Smooth muscle cell (in vitro differentiated cells): ENCODE results near the gene TRIP6. TPM values are rescaled to one million over a fixed set of nuclear protein-coding genes. Genes with fewer than 3 reads are reported as not detected.

Source experiments
- DNase-seq: peaks from one replicate; lab custom pipeline; 2025; ENCODE audit not compliant: unreplicated experiment; lab: John Stamatoyannopoulos, UW
- H2AFZ ChIP-seq: fragments of 200-600 bp; sonication (generic); 2 replicates; pipeline ENCODE4 v1.6.0; 2016; ENCODE audit warnings: antibody characterized with exemption, low read depth, mild to moderate bottlenecking
- H3F3A ChIP-seq: fragments of 200-600 bp; sonication (generic); 2 replicates; pipeline ENCODE4 v1.6.0; 2017; ENCODE audit warnings: antibody characterized with exemption, low read depth
- H3K27ac ChIP-seq: fragments of 200-600 bp; sonication (generic); 2 replicates; pipeline ENCODE4 v1.5.1; 2016; ENCODE audit warnings: low read depth, mild to moderate bottlenecking
- H3K27me3 ChIP-seq: fragments of 200-600 bp; sonication (generic); 2 replicates; pipeline ENCODE4 v1.6.1; 2016; ENCODE audit warnings: low read depth, mild to moderate bottlenecking
- H3K36me3 ChIP-seq: fragments of 200-600 bp; sonication (generic); 2 replicates; pipeline ENCODE4 v1.5.1; 2016; ENCODE audit warnings: low read depth
- H3K4me1 ChIP-seq: fragments of 200-600 bp; sonication (generic); 2 replicates; pipeline ENCODE4 v1.5.1; 2016; ENCODE audit warnings: low read depth
- H3K4me2 ChIP-seq: fragments of 200-600 bp; sonication (generic); 2 replicates; pipeline ENCODE4 v1.6.0; 2016; ENCODE audit warnings: mild to moderate bottlenecking
- H3K4me3 ChIP-seq: fragments of 200-600 bp; sonication (generic); 2 replicates; pipeline ENCODE4 v1.5.1; 2016; ENCODE audit warnings: mild to moderate bottlenecking
- H3K79me2 ChIP-seq: fragments of 200-600 bp; sonication (generic); 2 replicates; pipeline ENCODE4 v1.6.0; 2016; ENCODE audit warnings: low read depth, mild to moderate bottlenecking
- H3K9ac ChIP-seq: fragments of 200-600 bp; sonication (generic); 2 replicates; pipeline ENCODE4 v1.6.0; 2016; ENCODE audit warnings: low read depth
- H3K9me3 ChIP-seq: fragments of 200-600 bp; sonication (generic); replicated peaks from 2 replicates; pipeline ENCODE4 v1.5.1; 2016; ENCODE audit warnings: low read depth
- H4K20me1 ChIP-seq: fragments of 200-600 bp; sonication (generic); 2 replicates; pipeline ENCODE4 v1.6.0; 2016; ENCODE audit warnings: low read depth
- CTCF ChIP-seq: fragments of 200-600 bp; sonication (generic); IDR thresholded peaks from 2 replicates; pipeline ENCODE4 v1.5.1; 2017; ENCODE audit warnings: borderline replicate concordance, mild to moderate bottlenecking, antibody characterized with exemption; ENCODE audit not compliant: insufficient read depth, poor library complexity, severe bottlenecking
- WGBS: methylation state at CpG from one replicate; pipeline ENCODE4 v1.1.7; 2016; ENCODE audit warnings: low lambda C conversion rate; 5-methylcytosine and 5-hydroxymethylcytosine counted together
- polyA plus RNA-seq: library from polyadenylated mRNA; unstranded; fragments of >200 nt; fragmentation: Nextera tagmentation; extraction: Ambion mirVana; gene quantifications from 2 replicates; pipeline ENCODE4 v1.2.1, GENCODE V29; 2016
- total RNA-seq: library from RNA; depleted of rRNA; stranded (reverse); fragments of >200 nt; gene quantifications from 2 replicates; pipeline ENCODE4 v1.2.3, GENCODE V29; 2014

Gene TRIP6
- total and polyA plus RNA-seq, 2 experiments from 2014 or later = 46.8 to 65.6 TPM

- no peaks in the 10 kb centered on the region for H3K27me3 ChIP-seq
- peak overlapping the region; percentile 89 for H3K27ac ChIP-seq
- H3K4me1 ChIP-seq = peaks cover 9% of the 10 kb centered on the region
- no peaks in the 10 kb centered on the region for H3K9me3 ChIP-seq
- H4K20me1 ChIP-seq = no peaks in the 10 kb centered on the region
- H3K79me2 ChIP-seq = peaks cover 27% of the 10 kb centered on the region
- no peaks in the 10 kb centered on the region for H3K36me3 ChIP-seq
- H3K9ac ChIP-seq = peak overlapping the region; percentile 99
- H3K4me2 ChIP-seq = no peak overlapping the region
- H3K4me3 ChIP-seq = no peak overlapping the region
- no peak for TF ChIP-seq CTCF
- WGBS = 96% methylated on average over 22 of the region's 46 CpGs
- H3F3A ChIP-seq = peaks cover 6% of the 10 kb centered on the region
- no peak overlapping the region for H2AFZ ChIP-seq
- DNase-seq = no peak
Measured at GRCh38 chr7:100865938-100866728, 1.1 kb upstream of the TRIP6 start.

- DNase-seq = no peak
- no peaks in the 10 kb centered on the region for H3K27me3 ChIP-seq
- no peaks in the 10 kb centered on the region for H3K36me3 ChIP-seq
- peaks cover 9% of the 10 kb centered on the region for H3K4me1 ChIP-seq
- no peak for TF ChIP-seq CTCF
- peaks cover 6% of the 10 kb centered on the region for H3F3A ChIP-seq
- H3K9ac ChIP-seq = peak overlapping the region; percentile 99
- peak overlapping the region; percentile 94 for H3K4me2 ChIP-seq
- H3K4me3 ChIP-seq = peak overlapping the region; percentile 94
- peaks cover 27% of the 10 kb centered on the region for H3K79me2 ChIP-seq
- WGBS = 58% methylated on average over 5 of the region's 5 CpGs
- no peaks in the 10 kb centered on the region for H4K20me1 ChIP-seq
- H2AFZ ChIP-seq = peak overlapping the region; percentile 34
- peak overlapping the region; percentile 89 for H3K27ac ChIP-seq
- H3K9me3 ChIP-seq = no peaks in the 10 kb centered on the region
Measured at GRCh38 chr7:100866729-100867039, 503 bp upstream of the TRIP6 start.

- Histone ChIP-seq H2AFZ (no peak overlapping the region), H3K27me3 (no peaks in the 10 kb centered on the region), H4K20me1 (no peaks in the 10 kb centered on the region), H3K9ac (peak overlapping the region; percentile 99), H3K79me2 (peaks cover 27% of the 10 kb centered on the region), H3K4me2 (peak overlapping the region; percentile 94), H3F3A (peaks cover 6% of the 10 kb centered on the region), H3K36me3 (no peaks in the 10 kb centered on the region), H3K9me3 (no peaks in the 10 kb centered on the region), H3K27ac (peak overlapping the region; percentile 89), H3K4me1 (peaks cover 9% of the 10 kb centered on the region), H3K4me3 (peak overlapping the region; percentile 94)
- no peak for DNase-seq
- TF ChIP-seq CTCF = no peak
- WGBS = 11% methylated on average over 25 of the region's 27 CpGs
Measured at GRCh38 chr7:100867776-100868485, 744 bp downstream of the TRIP6 start.
